Left lung (tissue), 10 donors: Measurements from ENCODE around the gene ARHGAP8. TPM values are rescaled to one million over a fixed set of nuclear protein-coding genes. Genes with fewer than 3 reads are reported as not detected.
"Not testable (repeated sequence)": the region's sequence is repeated elsewhere in the genome, so short reads cannot be mapped to it uniquely, and the experiment has no call there.

Experiments used
- ATAC-seq: fragments of 200-7000 bp; cut with Tn5 transposase; one replicate; pipeline ENCODE4 v1.9.1; 2020; ENCODE audit warnings: moderate library complexity
- DNase-seq, 4 donors: peaks; one replicate each; pipeline ENCODE4 v3.0.0-alpha.2; 2013 to 2020
- H3K27ac ChIP-seq, 2 donors: fragments of 200-600 bp; sonication (generic) in 1 of 2; one replicate each; pipeline versions ENCODE4 v1.5.0 to v1.8.0; 2020 to 2021
- H3K27me3 ChIP-seq, 2 donors: fragments of 200-600 bp; sonication (generic) in 1 of 2; one replicate each; pipeline versions ENCODE4 v1.5.0 to v1.8.0; 2020 to 2021
- H3K36me3 ChIP-seq, 2 donors: fragments of 200-600 bp; sonication (generic) in 1 of 2; one replicate each; pipeline versions ENCODE4 v1.5.0 to v1.8.0; 2020 to 2021
- H3K4me1 ChIP-seq, 2 donors: fragments of 200-600 bp; one replicate each; pipeline ENCODE4 v1.8.0; 2021
- H3K4me3 ChIP-seq, 2 donors: fragments of 200-600 bp; sonication (generic) in 1 of 2; one replicate each; pipeline versions ENCODE4 v1.5.0 to v1.8.0; 2020 to 2021; ENCODE audit warnings: mild to moderate bottlenecking in 1 of 2
- H3K9me3 ChIP-seq, 2 donors: fragments of 200-600 bp; sonication (generic) in 1 of 2; one replicate each; pipeline versions ENCODE4 v1.5.0 to v1.8.0; 2020 to 2021
- intact Hi-C, 2 donors: fragments of 100-400 bp; cut with DNase I; formaldehyde crosslinking; loops; one replicate each; pipeline versions ENCODE4 v1.11.2 to v1.14.2; 2022
- polyA plus RNA-seq, 6 donors: library from polyadenylated mRNA; unstranded; fragments of 120-200 nt; gene quantifications; one replicate each; pipeline ENCODE4 v1.2.1, GENCODE V29; 2013; ENCODE audit not compliant: insufficient read length in 6 of 6
- total RNA-seq, 2 donors: library from RNA; stranded (reverse); fragmentation: NEBNext Ultra II Directional; extraction: Animal tissue kit (Norgen Biotek cat#: 25700); gene quantifications; one replicate each; pipeline ENCODE4 v1.2.1, GENCODE V29; 2021
- TF ChIP-seq, protein P1 (sequence below), 2 donors: fragments of 200-600 bp; sonication (generic) in 1 of 2; IDR thresholded peaks; one replicate each; pipeline versions ENCODE4 v1.5.0 to v1.8.0; 2021; ENCODE audit warnings: antibody characterized with exemption in 2 of 2
- donor health status: DM: no; HTN: yes; CAD: no.
- donor health status: DM: no; HTN: no; CAD: no.

Gene ARHGAP8
- total and polyA plus RNA-seq, 8 donors: 18.3 to 47.0 (median 35.0) TPM

GRCh38 chr22:44739024-44739423, 13.4 kb upstream of the ARHGAP8 start:
- intact Hi-C loops: no loop called here
- no peaks in the 10 kb centered on the region for H3K36me3 ChIP-seq
- H3K9me3 ChIP-seq: no peaks in the 10 kb centered on the region
- no peaks in the 10 kb centered on the region for H3K4me1 ChIP-seq
- peaks cover 0 to 41% of the 10 kb centered on the region in 2 donors for H3K27me3 ChIP-seq
- no peak for ATAC-seq
- no peak overlapping the region for H3K27ac ChIP-seq
- DNase-seq: peak in 1 of 4 donors; percentile 50
- H3K4me3 ChIP-seq: no peak overlapping the region
- TF ChIP-seq, protein P1, sequence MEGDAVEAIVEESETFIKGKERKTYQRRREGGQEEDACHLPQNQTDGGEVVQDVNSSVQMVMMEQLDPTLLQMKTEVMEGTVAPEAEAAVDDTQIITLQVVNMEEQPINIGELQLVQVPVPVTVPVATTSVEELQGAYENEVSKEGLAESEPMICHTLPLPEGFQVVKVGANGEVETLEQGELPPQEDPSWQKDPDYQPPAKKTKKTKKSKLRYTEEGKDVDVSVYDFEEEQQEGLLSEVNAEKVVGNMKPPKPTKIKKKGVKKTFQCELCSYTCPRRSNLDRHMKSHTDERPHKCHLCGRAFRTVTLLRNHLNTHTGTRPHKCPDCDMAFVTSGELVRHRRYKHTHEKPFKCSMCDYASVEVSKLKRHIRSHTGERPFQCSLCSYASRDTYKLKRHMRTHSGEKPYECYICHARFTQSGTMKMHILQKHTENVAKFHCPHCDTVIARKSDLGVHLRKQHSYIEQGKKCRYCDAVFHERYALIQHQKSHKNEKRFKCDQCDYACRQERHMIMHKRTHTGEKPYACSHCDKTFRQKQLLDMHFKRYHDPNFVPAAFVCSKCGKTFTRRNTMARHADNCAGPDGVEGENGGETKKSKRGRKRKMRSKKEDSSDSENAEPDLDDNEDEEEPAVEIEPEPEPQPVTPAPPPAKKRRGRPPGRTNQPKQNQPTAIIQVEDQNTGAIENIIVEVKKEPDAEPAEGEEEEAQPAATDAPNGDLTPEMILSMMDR (IDR thresholded peaks at IDR 0.05): no peak

DNA sequence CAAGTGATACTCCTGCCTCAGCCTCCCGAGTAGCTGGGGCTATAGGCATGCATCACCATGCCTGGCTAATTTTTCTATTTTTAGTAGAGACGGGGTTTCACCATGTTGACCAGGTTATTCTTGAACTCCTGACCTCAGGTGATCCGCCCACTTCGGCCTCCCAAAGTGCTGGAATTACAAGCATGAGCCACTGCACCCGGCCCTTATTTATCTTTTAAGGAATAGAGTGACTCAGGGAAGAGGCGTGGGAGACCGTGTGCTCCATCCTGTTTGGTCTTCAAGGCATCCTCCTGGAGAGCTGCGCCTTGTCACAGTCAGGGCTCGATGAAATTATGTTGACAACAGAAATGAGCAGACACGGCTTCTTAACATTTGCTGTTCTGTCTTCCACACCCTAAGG, 12.7 kb upstream of the ARHGAP8 start:
- H3K4me3 ChIP-seq, H3K4me1 ChIP-seq, H3K9me3 ChIP-seq, H3K36me3 ChIP-seq, intact Hi-C loops, H3K27ac ChIP-seq: not testable (repeated sequence)
- peak; percentile 21 for ATAC-seq
- H3K27me3 ChIP-seq: peaks cover 0 to 41% of the 10 kb centered on the region in 2 donors
- peak in 1 of 4 donors; percentile 20 for DNase-seq

DNA sequence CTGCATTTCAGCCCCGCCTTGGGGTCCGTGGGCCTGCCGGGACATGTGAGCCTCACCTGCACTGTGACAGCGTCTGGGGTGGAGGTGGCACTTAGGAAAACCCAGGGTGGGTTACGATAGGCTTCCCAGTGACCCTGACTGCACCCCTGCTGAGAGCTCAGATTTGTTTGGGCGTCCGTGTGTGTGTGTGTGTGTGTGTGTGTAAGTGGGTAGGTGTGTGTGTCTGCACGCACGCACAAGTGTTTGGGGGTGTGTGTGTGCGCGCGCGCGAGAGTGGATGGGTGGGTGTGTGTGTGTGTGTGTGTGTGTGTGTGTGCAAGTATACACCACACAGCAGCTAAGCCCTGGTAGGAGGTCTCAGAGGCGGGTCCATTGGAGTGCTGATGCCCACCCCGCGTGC, 12.1 kb upstream of the ARHGAP8 start:
- DNase-seq (peak in 1 of 4 donors; percentile 34), ATAC-seq (no peak)
- H3K9me3 ChIP-seq: no peaks in the 10 kb centered on the region
- intact Hi-C loops: no loop called here
- no peak overlapping the region for H3K27ac ChIP-seq
- TF ChIP-seq, protein P1 (IDR thresholded peaks at IDR 0.05): no peak
- peaks cover 0 to 41% of the 10 kb centered on the region in 2 donors for H3K27me3 ChIP-seq
- H3K4me3 ChIP-seq: no peak overlapping the region
- H3K36me3 ChIP-seq: no peaks in the 10 kb centered on the region
- H3K4me1 ChIP-seq: no peaks in the 10 kb centered on the region

- Histone ChIP-seq H3K4me3 (no peak overlapping the region), H3K27ac (no peak overlapping the region), H3K4me1 (no peaks in the 10 kb centered on the region), H3K36me3 (no peaks in the 10 kb centered on the region), H3K27me3 (peaks cover 0 to 38% of the 10 kb centered on the region in 2 donors), H3K9me3 (no peaks in the 10 kb centered on the region)
- DNase-seq: no peak
- intact Hi-C loops: no loop called here
- TF ChIP-seq, protein P1 (IDR thresholded peaks at IDR 0.05): no peak
- ATAC-seq: peak; percentile 69
Measured at GRCh38 chr22:44741929-44742328, 10.4 kb upstream of the ARHGAP8 start.

DNA sequence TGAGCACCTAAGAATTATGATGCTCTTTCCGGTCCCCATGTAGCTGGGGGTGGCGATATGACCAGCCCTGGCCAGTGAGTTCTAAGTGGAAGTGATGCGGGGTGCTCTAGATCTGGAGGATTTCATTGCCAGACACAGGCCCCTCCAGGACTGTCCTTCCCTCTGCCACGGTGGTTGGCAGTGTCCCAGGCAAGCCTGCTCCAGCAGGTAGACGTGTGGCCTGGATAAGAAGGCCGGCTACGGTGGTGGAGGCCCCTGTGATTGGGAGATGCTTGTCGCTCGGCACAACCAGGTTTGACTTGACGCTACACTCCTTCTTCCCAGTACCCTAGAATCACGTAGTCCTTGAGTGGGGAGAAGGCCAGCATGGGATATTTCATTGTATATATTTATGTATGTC, 9.1 kb upstream of the ARHGAP8 start:
- TF ChIP-seq, protein P1 (IDR thresholded peaks at IDR 0.05): no peak
- H3K36me3 ChIP-seq: no peaks in the 10 kb centered on the region
- peaks cover 0 to 25% of the 10 kb centered on the region in 2 donors for H3K27me3 ChIP-seq
- intact Hi-C loops: no loop called here
- peaks cover 0 to 5% of the 10 kb centered on the region in 2 donors for H3K4me1 ChIP-seq
- H3K4me3 ChIP-seq: no peak overlapping the region
- no peak overlapping the region for H3K27ac ChIP-seq
- H3K9me3 ChIP-seq: no peaks in the 10 kb centered on the region
- DNase-seq: peak in 1 of 4 donors; percentile 34
- ATAC-seq: no peak

DNA sequence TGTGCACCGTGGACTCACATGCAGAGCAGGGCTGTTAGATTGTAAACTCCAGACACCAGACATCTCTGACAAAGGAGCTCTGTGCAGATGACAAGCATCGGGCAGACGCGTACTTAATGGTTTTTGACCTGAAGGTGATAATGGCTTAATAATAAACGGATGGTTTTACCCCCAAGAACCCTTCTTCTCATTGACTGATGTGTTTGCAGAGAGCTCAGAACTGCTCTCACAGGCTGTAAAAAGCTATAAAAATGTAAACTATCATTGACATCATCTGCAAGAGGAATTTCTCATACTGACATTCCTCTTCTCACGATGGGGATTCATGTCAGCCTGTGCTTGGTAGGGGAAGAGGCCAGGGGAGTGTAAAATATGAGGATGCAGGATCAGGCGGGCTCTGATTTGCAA, 8.6 kb upstream of the ARHGAP8 start:
- Histone ChIP-seq H3K4me3 (no peak overlapping the region), H3K4me1 (peaks cover 0 to 5% of the 10 kb centered on the region in 2 donors), H3K27ac (no peak overlapping the region), H3K9me3 (no peaks in the 10 kb centered on the region), H3K36me3 (no peaks in the 10 kb centered on the region), H3K27me3 (peaks cover 0 to 19% of the 10 kb centered on the region in 2 donors)
- TF ChIP-seq, protein P1 (IDR thresholded peaks at IDR 0.05): no peak
- ATAC-seq (no peak), DNase-seq (peak in 2 of 4 donors; percentile 72 to 77)
- intact Hi-C loops: no loop called here
